GM13977 (cell line): ENCODE results near the gene IRF8.

Source experiments
- DNase-seq: peaks from one replicate; pipeline ENCODE4 v3.0.0; 2012; ENCODE audit warnings: low spot score
- in situ Hi-C: fragments of 300-500 bp; cut with MboI; formaldehyde crosslinking; loops from one replicate; pipeline ENCODE4 v1.12.0; 2022; ENCODE audit warnings: low sequenced_read_pairs, low pct_unique_long_range_greater_than_20kb, mixed read lengths, inconsistent platforms; ENCODE audit not compliant: unreplicated experiment
- TF ChIP-seq, protein P1 (sequence below): IDR thresholded peaks from 2 replicates; pipeline ENCODE4 v1.5.1; 2012; ENCODE audit warnings: mild to moderate bottlenecking, control low read depth; ENCODE audit not compliant: insufficient read depth; ENCODE audit errors: extremely low read depth, missing control alignments

The IRF8 gene

GRCh38 chr16:85898521-85899442, at the start of gene IRF8:
Gene IRF8 (plus strand): TSS chr16:85899162. CDS start chr16:85903016, 3,854 bp downstream.
- peak; percentile 92 for DNase-seq
- in situ Hi-C loops, result no loop called here
- TF ChIP-seq, protein P1, sequence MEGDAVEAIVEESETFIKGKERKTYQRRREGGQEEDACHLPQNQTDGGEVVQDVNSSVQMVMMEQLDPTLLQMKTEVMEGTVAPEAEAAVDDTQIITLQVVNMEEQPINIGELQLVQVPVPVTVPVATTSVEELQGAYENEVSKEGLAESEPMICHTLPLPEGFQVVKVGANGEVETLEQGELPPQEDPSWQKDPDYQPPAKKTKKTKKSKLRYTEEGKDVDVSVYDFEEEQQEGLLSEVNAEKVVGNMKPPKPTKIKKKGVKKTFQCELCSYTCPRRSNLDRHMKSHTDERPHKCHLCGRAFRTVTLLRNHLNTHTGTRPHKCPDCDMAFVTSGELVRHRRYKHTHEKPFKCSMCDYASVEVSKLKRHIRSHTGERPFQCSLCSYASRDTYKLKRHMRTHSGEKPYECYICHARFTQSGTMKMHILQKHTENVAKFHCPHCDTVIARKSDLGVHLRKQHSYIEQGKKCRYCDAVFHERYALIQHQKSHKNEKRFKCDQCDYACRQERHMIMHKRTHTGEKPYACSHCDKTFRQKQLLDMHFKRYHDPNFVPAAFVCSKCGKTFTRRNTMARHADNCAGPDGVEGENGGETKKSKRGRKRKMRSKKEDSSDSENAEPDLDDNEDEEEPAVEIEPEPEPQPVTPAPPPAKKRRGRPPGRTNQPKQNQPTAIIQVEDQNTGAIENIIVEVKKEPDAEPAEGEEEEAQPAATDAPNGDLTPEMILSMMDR, result no peak

GRCh38 chr16:85849388-85849787, 49.6 kb upstream of the IRF8 start:
- in situ Hi-C loops, result no loop called here
- DNase-seq, result no peak
- TF ChIP-seq, protein P1, result no peak

DNA sequence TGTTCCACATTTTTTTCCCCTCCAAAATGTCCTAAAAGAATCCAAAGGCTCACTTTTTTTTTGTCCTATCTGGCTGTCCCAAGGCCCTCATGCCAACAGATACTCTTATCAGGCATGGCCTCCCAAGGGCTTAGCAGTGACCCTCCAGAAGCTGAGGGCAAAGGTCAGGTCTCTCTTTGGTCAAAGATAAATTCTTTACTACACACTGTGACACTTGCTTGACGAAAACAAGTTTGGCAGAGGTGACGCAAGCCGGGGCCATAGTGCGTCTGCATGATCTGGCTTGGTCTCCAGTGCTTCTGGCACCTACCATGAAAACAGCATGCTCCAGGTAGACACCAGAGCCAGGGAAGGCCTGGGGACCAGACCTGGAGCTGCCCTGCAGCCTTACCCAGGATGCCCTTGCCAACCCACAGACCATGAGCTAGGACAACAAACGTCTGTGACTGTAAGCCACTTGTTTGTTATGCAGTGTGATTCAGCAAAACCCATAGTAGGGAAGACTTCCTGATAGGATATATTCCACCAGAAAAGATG, 48.5 kb upstream of the IRF8 start:
- TF ChIP-seq, protein P1, result no peak
- no peak for DNase-seq
- in situ Hi-C loops, result no loop called here

DNA sequence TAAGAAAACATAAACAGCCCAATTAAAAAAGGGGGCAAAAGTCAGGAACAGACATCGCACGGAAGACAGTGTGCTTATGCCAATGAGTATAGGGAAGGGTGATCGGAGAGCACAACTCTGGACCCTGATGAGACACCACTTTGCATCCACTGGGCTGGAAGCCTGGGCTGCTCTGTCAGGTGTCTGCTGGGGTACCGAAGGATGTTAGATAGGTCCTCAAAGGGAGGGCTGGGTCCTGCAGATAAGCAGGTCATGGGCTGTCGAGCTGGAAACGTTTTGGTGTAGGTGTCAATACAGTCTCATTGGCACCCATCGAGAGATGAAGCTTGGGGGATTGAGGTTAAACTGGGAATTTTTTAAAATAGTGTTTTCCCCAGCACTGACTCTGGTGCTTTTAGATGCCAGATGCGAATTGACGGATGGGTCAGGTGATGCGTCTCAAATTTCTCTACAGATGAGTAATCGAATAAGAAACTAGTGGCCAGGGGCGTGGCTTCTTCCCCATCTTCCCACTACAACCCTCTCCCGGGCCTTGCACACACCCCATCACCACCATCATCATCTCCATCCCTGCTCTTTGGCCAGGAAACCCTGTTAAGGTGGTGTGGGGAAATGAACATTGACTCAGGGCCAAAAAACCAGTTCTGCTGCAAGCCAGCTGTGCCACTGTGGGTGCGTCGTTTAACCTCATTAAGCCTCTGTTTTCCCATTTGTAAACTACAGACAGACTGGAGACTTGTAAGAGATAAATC, 47.8 kb upstream of the IRF8 start:
- no peak for DNase-seq
- TF ChIP-seq, protein P1, result no peak
- in situ Hi-C loops, result no loop called here

- DNase-seq, result no peak
- TF ChIP-seq, protein P1, result no peak
- in situ Hi-C loops, result no loop called here
These were observed 45.1 kb upstream of the IRF8 start for GRCh38 chr16:85853547-85854545.
